ENCODE results near the gene IRF1.
A peak's percentile ranks its signal among the peaks of the same experiment; 100 is the strongest.

The IRF1 gene

DNA sequence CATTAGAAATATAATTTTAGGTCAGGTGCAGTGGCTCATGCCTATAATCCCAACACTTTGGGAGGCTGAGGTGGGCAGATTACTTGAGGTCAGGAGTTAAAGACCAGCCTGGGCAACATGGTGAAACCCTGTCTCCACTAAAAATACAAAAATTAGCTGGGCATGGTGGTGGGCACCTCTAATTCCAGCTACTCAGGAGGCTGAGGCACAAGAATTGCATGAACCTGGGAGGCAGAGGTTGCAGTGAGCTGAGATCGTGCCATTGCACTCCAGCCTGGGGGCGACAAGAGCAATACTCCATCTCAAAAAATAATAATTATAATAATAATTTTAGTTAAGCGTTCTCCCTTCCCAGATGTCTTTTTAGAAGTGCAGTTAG lies 52.3 kb downstream of the IRF1 start:
- peak; percentile 41 for DNase-seq

DNA sequence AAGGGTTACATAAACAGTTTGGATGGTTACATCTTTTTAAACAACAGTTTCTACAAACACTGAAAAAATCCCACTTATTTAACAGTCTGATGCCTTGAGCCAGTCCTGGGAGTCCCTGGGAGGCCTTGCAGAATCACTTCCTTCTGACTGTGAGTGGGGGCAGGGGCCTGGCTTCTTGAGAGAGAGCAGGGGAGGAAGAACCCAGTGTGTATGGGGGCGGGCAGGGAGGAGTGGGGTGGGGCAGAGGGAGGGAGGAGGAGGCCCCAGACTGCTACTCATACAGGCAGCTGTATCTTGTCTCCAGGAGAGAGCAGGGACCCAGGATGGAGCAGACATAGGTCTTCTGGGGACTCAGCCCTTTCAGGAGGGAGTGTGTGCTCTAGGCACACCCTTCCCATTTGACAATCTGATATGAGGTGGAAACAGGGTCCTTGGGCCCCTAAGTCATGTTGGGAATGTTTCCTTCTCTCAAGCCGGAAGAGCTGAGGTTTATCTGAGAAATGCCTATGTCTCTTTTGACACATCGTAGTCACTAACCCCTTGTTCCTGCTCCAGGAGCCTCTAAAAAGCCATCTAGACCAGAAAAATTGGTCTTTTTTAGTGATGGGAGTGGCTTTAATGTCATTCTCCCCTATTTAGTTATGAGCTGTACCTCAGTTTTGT lies 52.8 kb downstream of the IRF1 start:
- DNase-seq, result peak; percentile 63

DNA sequence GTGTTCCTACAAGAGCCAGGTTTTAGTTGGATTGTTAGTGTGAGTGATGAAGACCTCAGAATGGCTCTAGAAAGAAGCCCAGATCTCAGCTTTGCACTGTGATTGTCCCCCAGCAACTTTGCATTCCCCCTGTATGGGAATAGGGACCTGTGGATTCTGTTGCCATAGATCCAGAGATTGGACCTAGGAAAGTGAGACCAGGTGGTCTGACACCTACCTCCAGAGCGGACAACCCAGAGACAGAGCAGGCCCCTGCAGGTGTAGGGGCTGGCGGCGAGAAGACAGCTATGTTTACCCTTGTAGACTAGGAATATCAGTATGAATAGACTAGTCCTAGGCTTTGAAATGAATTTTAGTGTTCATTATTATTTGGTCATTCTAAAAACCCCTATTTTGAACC lies 53.6 kb downstream of the IRF1 start:
- DNase-seq, result peak; percentile 48

DNA sequence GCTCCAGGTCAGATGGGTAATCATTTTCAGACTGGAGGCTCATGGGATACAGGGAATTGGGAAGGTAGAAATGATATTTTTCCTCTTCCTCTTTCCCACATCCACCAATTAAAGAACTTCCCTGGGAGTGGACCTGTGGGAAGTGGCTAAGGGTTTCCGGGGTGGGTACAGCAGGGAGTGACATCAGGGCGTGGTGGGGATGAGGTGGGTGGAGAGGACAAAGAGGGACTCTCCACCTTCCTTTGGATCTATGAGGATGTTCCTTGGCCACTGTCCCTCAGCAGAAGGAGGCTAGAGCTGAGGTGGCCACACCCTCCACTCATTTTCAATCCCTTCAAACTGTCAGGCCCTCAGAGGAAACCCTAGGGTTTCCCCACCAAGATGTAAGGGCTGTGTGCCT lies 54.7 kb downstream of the IRF1 start:
- DNase-seq, result peak; percentile 32

DNA sequence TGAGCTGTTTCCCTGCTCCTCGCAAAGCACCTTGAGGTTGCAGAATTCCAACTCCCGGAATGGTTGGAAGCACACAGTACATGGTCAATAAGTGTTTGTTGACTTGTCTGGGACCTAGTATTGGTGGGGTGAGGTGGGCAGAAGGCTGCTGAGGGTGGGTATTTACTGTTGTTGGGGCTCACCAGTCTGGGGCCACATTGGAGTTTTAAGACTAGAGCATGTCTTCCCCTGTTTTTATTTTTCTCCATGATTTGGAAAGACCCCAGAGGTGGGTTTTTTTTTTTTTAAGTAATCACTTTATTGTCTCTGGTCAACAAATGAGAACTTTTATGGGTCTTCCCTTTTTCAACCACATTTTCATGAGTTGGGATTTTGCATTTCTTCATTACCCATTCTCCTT lies 55.1 kb downstream of the IRF1 start:
- DNase-seq, result no peak

DNA sequence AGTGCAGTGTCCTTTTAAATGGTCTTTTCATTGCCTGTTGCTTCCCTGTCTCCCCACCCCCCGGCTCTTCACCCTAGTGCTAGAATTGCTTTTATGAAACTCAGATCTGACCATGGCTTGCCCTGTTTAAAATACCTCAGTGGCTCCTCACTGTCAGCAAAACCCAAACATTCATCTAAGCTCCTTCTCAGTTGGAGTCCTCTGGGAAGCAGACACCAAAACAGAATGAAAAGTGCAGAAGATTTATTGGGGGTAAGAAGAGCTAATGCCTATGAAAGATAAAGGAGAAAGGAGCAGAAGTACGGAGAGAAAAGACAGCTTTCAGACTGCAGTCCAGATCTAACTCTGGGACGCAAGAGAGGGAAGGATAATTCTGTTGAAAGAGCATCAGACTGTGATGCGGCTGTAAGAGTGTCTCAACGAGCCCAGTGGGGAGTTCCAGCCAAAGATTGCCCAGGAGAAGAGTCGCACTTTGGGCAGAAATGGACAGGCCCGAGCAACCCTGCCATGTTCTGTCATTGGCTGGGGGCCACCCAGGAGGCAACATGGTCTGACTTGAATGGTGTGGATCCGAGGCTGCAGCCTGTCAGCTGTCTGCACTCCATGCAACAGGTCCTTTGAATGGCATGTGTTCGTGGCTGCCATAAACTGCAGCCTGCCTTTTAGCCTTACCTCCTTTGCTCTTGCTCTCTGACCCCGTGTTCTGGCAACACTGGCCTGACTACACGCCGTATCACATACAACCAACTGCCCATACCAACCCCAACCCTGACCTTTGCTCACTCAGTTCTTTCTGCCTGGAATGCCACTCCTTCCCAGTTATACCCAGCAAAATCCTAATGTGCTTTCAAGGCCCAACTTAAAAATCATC lies 55.9 kb downstream of the IRF1 start:
- peak; percentile 48 for DNase-seq

DNA sequence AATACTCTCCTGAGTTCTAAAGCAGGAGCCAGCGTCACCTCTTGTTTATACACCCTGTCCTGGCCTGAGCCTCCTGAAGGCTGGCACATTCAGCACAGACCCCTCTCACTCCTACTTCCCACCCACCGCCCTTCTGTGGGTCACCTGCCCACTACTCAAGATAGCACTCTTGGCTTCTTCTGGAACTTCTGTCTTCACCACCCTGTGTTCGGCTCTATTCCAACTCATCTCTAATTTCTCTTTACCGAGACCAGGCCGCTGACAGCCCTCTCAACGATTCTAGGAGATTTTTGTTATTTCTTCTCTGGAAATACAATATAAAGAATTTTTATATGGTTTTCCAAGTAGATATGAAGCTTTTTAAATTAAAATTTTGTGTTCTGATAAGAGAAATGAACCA lies 57.4 kb downstream of the IRF1 start:
- DNase-seq, result peak; percentile 28

DNA sequence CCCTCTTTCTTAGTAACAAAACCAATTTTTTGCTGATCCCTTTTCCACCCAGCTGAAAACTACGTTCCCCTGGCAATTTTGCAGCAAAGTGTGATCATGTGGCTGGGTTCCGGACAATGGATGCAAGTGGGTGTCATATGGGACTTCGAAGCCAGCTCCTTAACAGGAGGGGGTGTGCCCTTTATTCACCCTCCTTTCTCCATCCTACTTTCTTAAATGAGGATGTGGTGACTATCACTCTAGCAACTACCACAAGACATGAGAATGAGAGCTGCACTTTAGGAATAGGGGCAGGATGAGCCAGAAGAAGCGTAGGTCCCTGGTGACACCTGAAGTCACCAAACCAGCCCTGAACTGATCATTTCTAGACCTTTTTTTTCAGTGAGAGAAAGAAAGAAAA lies 58.9 kb downstream of the IRF1 start:
- DNase-seq, result peak; percentile 29

All from activated CD8-positive, alpha-beta memory T cell treated with anti-CD3 and anti-CD28 coated beads, Interleukin-2, amount 50 U/mL, for 48 hours (primary cell).